ENCODE data around the gene METTL9.
A peak's percentile ranks its signal among the peaks of the same experiment; 100 is the strongest.
"Not testable (repeated sequence)": the region's sequence is repeated elsewhere in the genome, so short reads cannot be mapped to it uniquely, and the experiment has no call there.

Gene METTL9

DNA sequence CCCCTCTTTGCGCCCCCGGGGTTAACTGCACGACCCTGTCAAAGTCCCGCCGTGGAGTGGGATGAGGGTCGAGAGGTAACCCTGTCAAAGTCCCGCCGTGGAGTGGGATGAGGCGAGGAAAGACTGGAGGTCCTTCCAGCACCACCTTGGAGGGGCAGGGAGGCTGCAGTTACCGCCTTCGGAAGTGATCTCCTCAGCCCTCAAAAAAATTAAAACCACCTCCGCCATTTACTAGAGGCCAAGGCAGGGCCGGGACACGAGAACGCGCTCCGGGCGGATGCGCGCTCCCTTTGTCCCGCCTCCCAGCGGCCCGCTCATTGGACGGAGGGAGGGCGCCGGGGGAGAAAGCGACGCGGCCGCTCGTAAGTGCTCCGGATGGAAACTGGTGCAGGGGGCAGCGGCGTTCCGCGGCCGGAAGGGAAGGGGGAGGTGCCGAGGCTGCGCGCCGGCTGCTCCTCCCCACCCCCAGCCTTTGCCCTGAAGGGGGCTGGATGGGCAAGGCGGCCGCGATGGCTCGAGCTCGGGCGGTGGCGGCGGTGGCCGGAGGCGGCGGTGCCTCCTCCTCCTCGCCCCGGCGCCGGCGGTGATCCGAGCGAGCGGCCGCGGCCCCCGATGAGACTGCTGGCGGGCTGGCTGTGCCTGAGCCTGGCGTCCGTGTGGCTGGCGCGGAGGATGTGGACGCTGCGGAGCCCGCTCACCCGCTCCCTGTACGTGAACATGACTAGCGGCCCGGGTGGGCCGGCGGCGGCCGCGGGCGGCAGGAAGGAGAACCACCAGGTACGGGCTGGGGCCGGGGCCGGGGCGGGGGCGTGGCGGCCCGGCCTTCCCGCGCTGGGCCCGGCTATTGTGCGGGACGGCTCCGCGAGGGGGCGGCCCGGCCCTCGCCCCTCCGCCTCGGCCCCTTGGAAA, at the start of gene METTL9:
Gene METTL9 (plus strand): TSS at position 456 of the 909 bp plus-strand sequence. CDS start 157 bp downstream, at position 613.
- peak; percentile 94 for DNase-seq

DNA sequence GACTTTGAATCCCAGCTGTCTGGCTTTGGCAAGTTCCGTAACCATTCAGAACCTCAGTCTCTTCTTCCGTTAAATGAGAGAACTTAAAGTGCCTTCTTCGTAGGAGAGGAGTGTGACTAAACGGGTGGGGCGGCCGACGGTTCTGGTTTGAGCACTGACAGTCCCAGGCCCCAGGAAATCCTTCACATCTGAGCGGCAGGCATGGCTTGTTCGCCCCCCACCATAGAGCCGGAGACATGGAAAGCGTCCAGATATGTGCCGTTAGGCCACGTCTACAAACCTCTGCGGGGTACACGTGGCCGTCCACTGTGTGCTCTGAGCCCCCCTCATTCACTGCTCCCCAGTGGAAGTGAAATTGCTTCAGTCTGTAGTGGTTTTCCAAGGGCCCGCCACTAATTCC, 49.4 kb upstream of the METTL9 start:
- DNase-seq: not testable (repeated sequence)

DNA sequence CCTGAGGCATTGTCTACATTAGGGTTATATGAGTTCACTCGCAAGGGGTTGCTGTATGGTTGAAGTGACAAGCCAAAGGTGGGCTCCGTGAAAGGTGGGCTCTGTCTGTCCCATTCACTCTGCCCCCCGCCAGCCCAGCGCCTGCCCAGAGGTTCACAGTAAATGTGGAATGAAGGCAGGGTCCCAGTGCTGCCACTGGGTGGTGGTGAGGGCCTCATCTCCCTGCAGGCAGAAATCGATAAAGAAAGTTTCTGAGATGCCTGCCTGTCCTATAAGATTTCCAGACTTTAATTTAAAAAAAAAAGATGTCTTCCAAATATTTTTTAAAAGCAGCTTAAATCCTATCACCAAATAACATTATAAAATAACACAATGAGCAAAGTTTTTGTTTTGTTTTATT, 48.9 kb upstream of the METTL9 start:
- not testable (repeated sequence) for DNase-seq

- DNase-seq: not testable (repeated sequence)
Observed at GRCh38 chr16:21551076-21551475, 48.3 kb upstream of the METTL9 start.

DNA sequence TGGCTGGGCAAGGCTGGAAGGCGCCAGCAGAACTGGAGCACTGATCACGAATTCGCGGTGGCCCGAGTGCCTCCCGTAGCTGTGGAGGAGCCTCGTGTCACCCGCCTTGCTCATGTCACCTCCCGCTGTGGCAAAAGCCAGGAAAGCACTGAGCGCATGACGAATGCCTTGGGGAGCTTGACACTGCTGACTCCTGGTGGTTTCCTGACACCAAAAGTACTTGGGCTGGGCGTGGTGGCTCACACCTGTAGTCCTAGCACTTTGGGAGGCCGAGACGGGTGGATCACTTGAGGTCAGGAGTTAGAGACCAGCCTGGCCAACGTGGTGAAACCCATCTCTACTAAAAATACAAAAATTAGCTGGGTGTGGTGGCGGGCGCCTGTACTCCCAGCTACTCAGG, 47.8 kb upstream of the METTL9 start:
- not testable (repeated sequence) for DNase-seq

DNA sequence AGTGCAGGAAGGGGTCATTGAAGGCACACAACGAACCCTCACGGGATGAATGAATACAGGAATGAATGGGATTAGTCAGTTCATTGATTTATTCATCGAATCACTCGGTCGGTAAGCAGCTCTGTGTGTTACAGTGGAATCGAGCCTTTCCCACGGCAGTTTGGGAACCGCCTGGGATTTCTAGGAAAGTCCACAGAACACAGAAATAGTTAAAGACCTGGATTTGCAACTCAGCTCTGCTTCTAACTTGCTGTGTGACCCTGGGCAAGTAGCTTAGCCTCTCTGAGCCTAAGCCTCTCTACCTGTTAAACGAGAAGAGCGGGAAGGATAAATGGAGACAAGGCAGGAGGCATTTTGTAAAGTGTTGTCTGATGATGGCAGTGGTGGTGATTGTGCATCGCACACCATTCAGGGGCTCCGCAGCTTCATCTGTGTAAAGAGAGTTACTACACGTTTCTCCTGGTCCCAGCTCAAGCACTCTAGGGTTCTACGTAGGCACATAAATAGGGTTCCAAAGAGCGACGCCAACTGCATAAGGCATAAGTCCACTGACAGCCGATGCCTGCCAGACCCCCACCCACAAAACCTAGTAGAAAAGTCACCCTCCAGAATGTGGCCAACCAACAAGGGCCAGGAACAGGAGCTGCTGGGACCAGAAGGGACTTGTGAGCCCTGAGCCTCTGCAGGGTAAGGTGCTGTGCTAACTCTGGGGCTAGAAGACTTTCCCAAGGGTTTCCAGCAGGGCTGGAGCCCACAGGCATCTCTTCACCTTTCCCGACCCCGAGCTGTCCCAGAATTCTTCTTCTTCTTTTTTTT, 45.7 kb upstream of the METTL9 start:
- not testable (repeated sequence) for DNase-seq

DNA sequence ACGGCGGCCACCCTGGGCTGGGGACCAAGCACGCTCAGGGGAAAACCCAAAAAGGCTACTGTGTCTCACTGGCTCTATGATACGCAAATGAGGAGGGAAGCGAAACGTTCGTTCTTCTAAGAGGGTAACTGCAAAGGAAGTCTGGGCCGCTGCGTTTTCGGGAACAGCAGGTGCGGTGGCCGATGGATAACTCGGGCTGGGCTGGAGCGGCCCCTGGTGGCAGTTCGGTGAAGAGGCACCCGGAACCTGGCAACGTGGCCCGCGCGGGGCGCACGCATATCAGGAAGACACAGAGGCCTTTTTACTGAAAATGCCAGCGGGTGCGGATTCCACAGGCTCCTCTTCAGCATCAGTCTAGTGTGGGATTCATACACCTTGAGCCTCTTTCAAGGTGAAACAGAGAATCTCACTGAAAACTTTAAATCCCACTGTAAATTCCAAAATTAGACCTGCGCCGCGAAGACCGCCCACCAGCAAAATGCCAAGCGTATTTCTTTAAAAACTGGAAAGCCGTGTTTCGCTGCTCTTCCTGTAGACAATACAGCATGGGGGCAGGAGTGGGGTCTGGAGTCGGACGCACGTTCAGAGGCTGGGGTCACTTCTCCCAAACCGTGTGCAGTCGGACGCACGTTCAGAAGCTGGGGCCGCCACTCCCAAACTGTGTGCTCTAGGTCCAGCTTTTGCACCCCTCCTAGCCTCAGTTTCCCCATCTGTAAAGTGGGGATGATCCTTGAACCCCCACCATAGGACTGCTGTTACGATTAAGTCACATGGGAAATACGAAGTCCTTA, 44.4 kb upstream of the METTL9 start:
- peak; percentile 93 for DNase-seq

DNA sequence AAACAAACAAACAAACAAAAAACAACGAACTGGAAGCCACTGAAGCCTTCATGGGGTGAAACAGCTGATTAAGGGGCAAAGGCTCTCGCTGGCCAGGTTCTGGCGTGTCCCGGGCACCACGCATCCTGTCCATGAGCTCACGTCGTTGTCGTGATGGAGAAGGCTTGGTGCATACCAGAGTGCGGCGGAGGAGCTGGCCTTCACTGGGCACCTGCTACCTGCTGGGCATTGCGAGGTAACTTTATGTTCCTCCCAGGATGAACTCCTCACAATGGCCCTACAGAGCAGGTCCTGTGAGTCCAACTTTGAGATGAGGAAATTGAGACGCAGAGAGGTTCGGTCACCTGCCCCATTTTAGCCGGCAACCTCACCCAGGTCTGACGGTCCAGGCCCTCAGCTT, 43.8 kb upstream of the METTL9 start:
- DNase-seq: not testable (repeated sequence)

DNA sequence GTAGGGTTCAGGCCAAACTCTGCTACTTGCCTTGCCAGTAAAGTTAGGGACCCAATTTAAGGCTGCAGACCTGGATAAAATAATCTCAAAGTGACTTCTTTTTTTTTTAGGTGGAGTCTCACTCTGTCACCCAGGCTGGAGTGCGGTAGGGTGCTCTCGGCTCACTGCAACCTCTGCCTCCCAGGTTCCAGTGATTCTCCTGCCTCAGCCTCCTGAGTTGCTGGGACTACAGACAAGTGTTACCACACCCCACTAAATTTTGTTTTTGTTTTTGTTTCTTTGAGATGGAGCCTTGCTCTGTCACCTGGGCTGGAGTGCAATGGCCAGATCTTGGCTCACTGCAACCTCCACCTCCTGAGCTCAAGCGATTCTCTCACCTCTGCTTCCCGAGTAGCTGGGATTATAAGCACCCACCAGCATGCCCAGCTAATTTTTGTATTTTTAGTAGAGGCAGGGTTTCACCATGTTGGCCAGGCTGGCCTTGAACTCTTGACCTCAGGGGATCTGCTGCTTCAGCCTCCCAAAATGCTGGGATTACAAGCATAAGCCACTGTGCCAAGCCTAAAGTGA, 43.3 kb upstream of the METTL9 start:
- DNase-seq: not testable (repeated sequence)

DNA sequence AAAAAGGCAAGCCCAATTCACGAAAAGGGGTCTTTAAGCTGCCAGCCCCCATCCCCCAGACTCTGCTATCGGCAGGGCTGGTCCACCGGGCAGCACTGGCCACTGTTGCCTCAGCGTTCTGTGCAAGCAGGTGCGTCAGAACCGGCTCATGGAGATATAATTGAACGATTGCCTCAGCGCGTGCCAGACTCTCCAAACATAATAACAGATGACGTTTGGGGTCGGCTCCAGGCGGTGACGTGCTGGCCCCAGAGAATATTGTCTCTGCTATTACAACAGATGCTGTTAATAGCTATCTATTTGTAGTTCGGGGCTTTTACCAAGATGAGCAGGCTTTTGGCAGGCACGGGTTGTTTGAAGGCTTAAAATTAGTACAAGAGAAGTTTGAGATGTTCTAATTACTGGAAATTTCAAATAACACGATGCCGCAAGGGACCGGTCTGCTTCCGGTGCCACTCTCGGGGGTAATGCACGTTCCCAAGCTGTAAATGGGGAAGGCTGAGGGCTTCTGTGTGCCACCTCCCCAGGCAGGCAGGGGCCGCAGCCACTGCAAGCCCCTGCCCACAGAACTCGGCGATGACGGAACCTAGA, 42.6 kb upstream of the METTL9 start:
- not testable (repeated sequence) for DNase-seq

- DNase-seq: no peak
Observed at GRCh38 chr16:21560462-21560861, 38.9 kb upstream of the METTL9 start.

GRCh38 chr16:21563676-21564075, 35.7 kb upstream of the METTL9 start:
- DNase-seq: no peak

- DNase-seq: not testable (repeated sequence)
Observed at GRCh38 chr16:21564367-21564766, 35.0 kb upstream of the METTL9 start.

DNA sequence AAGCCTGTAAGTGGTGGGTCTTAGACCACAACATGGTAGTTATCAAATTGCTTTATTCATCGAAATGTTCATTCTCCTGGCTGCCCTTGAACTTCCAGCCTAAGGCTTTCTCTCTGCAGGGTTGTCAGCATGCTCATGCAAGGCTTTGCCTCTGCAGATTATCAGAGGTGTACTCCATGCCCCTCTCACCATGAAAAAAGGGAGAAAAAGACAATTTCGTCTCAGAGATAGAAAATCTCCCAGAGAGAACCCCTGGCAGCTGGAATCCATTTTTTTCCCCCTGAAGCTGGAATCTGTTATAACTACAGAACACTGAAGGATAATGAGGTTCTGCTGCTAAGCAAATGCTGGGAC, 33.9 kb upstream of the METTL9 start:
- no peak for DNase-seq

DNA sequence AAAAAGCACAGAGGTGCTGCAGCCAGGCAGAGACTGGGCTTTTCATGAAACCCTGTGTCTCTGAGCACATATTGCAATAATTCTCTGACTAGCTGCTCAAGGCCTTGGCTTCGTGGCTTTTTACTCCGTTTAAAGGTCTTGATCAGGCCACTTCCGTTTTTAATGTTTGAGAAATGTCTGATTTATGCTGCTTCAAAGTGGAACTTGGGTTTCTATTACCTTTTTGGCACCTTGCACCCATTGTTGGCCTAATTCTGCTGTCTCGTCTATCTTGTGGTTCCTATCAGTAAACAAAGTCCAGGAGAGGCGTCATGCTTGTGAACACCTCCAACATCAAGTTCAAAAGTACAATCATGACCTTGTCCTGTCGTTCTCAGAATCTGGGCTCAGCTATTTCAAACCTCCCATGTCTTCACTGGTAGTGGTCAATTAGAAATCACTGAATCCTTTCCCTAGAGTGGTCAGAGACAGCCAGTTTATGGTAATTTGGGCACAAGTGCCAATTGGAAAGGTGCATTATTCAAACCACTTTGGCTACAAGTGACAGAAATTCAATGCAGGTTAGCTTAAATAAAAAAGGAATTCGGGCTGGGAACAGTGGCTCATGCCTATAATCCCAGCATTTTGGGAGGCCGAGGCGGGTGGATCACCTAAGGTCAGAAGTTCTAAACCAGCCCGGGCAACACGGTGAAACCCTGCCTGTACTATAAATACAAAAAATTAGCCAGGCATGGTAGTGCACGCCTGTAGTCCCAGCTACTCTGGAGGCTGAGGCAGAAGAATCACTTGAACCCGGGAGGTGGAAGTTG, 33.3 kb upstream of the METTL9 start:
- no peak for DNase-seq

DNA sequence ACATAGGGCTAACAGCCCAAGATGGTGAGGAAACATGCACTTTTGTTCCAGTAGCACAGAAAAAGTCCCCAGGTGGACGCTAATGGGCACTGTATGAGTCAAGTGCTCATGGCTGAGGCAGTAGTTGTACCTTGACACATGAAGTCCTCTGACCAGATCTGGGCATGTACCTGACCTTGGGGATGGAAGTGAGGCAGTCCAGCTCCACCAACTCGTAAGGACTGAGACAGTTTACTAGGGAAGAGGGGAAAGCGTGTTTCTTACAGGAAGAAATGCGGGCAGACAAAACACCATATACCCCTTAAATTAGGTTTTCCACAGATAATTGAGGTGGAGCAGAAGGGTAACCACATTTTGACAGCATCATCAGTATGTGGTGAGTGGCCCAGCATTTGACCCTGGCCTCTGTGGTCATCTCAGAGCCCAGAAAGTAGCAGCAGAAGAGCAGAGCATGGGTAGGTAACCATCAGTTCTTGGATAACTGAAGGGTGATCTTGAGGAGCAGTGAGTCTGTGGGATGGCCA, 32.4 kb upstream of the METTL9 start:
- no peak for DNase-seq

DNA sequence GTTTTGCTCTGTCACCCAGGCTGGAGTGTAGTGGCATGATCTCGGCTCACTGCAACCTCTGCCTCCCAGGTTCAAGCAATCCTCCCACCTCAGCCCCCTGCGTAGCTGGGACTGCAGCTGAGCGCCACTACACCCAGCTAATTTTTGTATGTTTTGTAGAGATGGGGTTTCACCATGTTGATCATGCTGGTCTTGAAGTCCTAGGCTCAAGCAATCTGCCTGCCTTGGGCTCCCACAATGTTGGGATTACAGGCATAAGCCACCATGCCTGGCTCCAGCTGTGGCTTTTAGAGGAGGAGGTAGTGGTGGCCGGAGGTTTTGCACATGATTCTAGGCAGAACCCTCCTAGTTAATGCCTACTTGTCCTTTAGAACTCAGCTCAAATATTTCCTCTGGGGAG, 31.9 kb upstream of the METTL9 start:
- DNase-seq: not testable (repeated sequence)

DNA sequence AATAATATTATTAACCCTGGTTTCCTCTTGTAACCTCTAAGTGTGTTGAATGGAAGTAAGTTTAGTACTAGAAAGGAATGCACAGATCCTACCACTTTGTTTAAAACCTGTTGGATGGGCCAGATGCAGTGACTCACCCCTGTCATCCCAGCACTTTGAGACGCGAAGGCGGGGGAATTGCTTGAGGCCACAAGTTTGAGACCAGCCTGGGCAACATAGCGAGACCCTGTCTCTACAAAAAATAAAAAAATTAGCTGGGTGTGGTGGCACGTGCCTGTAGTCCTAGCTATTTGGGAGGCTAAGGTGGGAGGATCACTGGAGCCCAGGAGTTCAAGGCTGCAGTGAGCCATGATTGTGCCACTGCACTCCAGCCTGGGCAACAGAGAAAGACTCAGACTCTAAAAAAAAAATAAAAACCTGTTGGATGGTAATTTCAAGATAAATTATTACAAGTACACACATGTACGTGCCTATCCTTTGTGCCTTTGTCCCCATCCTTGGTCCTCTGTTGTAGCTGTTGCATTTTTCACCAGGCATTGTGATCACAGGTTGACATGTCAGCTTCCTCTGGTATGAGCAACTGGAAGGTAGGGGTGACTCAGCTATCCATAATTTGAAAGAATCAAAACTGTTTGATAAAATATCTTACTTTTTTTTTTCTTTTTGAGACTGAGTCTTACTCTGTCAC, 30.7 kb upstream of the METTL9 start:
- no peak for DNase-seq

- no peak for DNase-seq
Observed at GRCh38 chr16:21570676-21571017, 28.7 kb upstream of the METTL9 start.

GRCh38 chr16:21573506-21573905, 25.9 kb upstream of the METTL9 start:
- DNase-seq: not testable (repeated sequence)

GRCh38 chr16:21574372-21574771, 25.0 kb upstream of the METTL9 start:
- DNase-seq: no peak
